HG02938 (cell line): ENCODE data around the gene TREML1.
A peak's percentile ranks its signal among the peaks of the same experiment; 100 is the strongest.
"Not testable (repeated sequence)": the region's sequence is repeated elsewhere in the genome, so short reads cannot be mapped to it uniquely, and the experiment has no call there.

Experiments
- ATAC-seq: cut with Tn5 transposase; IDR thresholded peaks from one replicate; pipeline ENCODE4 v1.9.1; 2021; ENCODE audit warnings: mild to moderate bottlenecking, moderate library complexity; ENCODE audit not compliant: unreplicated experiment

TREML1 gene

GRCh38 chr6:41153992-41154625 is at the start of gene TREML1:
Gene TREML1, minus strand, starts transcription at chr6:41154347. Its CDS starts 59 bp downstream, at chr6:41154288.
- ATAC-seq = no peak

GRCh38 chr6:41201764-41202173 is 47.6 kb upstream of the TREML1 start:
- no peak for ATAC-seq

- ATAC-seq = no peak
These were observed 47.0 kb upstream of the TREML1 start, which contains the start of gene TREML2 for GRCh38 chr6:41200901-41201763. Gene TREML2, minus strand, starts transcription at chr6:41201149. Its CDS starts 141 bp downstream, at chr6:41201008.

- no peak for ATAC-seq
These were observed 46.3 kb upstream of the TREML1 start for GRCh38 chr6:41200296-41200900.

- no peak for ATAC-seq
These were observed 45.6 kb upstream of the TREML1 start for GRCh38 chr6:41199552-41200246.

GRCh38 chr6:41197234-41197633 is 43.1 kb upstream of the TREML1 start:
- no peak for ATAC-seq

GRCh38 chr6:41194386-41194785 is 40.2 kb upstream of the TREML1 start:
- no peak for ATAC-seq

- ATAC-seq = no peak
These were observed 39.7 kb upstream of the TREML1 start for GRCh38 chr6:41193884-41194283.

- no peak for ATAC-seq
These were observed 39.1 kb upstream of the TREML1 start for GRCh38 chr6:41193171-41193734.

- ATAC-seq = no peak
These were observed 37.4 kb upstream of the TREML1 start for GRCh38 chr6:41191569-41191968.

- no peak for ATAC-seq
These were observed 36.6 kb upstream of the TREML1 start for GRCh38 chr6:41190791-41191190.

GRCh38 chr6:41189967-41190366 is 35.8 kb upstream of the TREML1 start:
- ATAC-seq = no peak

- ATAC-seq = not testable (repeated sequence)
These were observed 34.9 kb upstream of the TREML1 start for GRCh38 chr6:41189046-41189445.

GRCh38 chr6:41187924-41188886 is 34.1 kb upstream of the TREML1 start:
- ATAC-seq = no peak

- no peak for ATAC-seq
These were observed 31.9 kb upstream of the TREML1 start for GRCh38 chr6:41186031-41186562.

- no peak for ATAC-seq
These were observed 30.6 kb upstream of the TREML1 start for GRCh38 chr6:41184761-41185160.

GRCh38 chr6:41182069-41183034 is 28.2 kb upstream of the TREML1 start:
- peak; percentile 52 for ATAC-seq

GRCh38 chr6:41181566-41181965 is 27.4 kb upstream of the TREML1 start:
- ATAC-seq = no peak
